Caco-2 (cell line): ENCODE measurements around the gene FBXW12. TPM values are rescaled to one million over a fixed set of nuclear protein-coding genes. Genes with fewer than 3 reads are reported as not detected.
A peak's percentile ranks its signal among the peaks of the same experiment; 100 is the strongest.

Source experiments
- BruUV-seq: library from RNA; stranded (reverse); fragments of 400-500 nt; replicated peaks from 2 replicates; lab custom pipeline; 2021; lab: Mats Ljungman, UMichigan
- CTCF ChIA-PET: fragments of 300-600 bp; sonication (Branson Sonifier 250); formaldehyde crosslinking; loops from one replicate; lab custom pipeline; 2022; ENCODE audit warnings: antibody characterized with exemption; lab: Charles Lee
- POLR2A ChIA-PET: fragments of 300-600 bp; sonication (Branson Sonifier 250); formaldehyde crosslinking; loops from one replicate; lab custom pipeline; 2022; ENCODE audit warnings: antibody characterized with exemption; lab: Charles Lee
- DNase-seq, 2 experiments: peaks; one replicate each; pipeline versions ENCODE4 v3.0.0 to v3.0.0-alpha.2; 2020 to 2022
- H3K27me3 ChIP-seq: replicated peaks from 2 replicates; pipeline ENCODE4 v1.6.0; 2011; ENCODE audit warnings: low read length; ENCODE audit not compliant: control insufficient read depth, insufficient read depth
- H3K36me3 ChIP-seq: 2 replicates; pipeline ENCODE4 v1.5.1; 2011; ENCODE audit warnings: low read length; ENCODE audit not compliant: control insufficient read depth, insufficient read depth
- H3K4me1 ChIP-seq: fragments of 250-450 bp; sonication (Bioruptor Pico); 2 replicates; pipeline ENCODE4 v1.5.1; 2020; ENCODE audit warnings: mild to moderate bottlenecking
- H3K4me3 ChIP-seq: 2 replicates; pipeline ENCODE4 v1.5.1; 2011; ENCODE audit warnings: low read depth, mild to moderate bottlenecking, control low read depth, low read length
- H3K9me3 ChIP-seq: fragments of 250-450 bp; sonication (Bioruptor Pico); 2 replicates; pipeline ENCODE4 v1.5.1; 2020; ENCODE audit warnings: mild to moderate bottlenecking, moderate library complexity
- H3K27ac Mint-ChIP-seq: one replicate; pipeline ENCODE4 v1.8.0; 2022; ENCODE audit warnings: mixed read lengths; ENCODE audit not compliant: unreplicated experiment
- H3K27me3 Mint-ChIP-seq: one replicate; pipeline ENCODE4 v1.8.0; 2022; ENCODE audit warnings: mixed read lengths; ENCODE audit not compliant: insufficient read depth, unreplicated experiment
- H3K36me3 Mint-ChIP-seq: one replicate; pipeline ENCODE4 v1.8.0; 2022; ENCODE audit warnings: mild to moderate bottlenecking, mixed read lengths; ENCODE audit not compliant: insufficient read depth, unreplicated experiment
- H3K4me1 Mint-ChIP-seq: one replicate; pipeline ENCODE4 v1.8.0; 2022; ENCODE audit warnings: low read depth, mixed read lengths; ENCODE audit not compliant: unreplicated experiment
- H3K4me3 Mint-ChIP-seq: one replicate; pipeline ENCODE4 v1.8.0; 2022; ENCODE audit warnings: mild to moderate bottlenecking, moderate library complexity, mixed read lengths; ENCODE audit not compliant: unreplicated experiment
- H3K9me3 Mint-ChIP-seq: one replicate; pipeline ENCODE4 v1.8.0; 2022; ENCODE audit warnings: mixed read lengths; ENCODE audit not compliant: unreplicated experiment
- CTCF ChIP-seq, 2 experiments: fragments of 200-600 bp in 1 of 2; IDR thresholded peaks; 1 replicate in 1 of 2; 2 replicates in 1 of 2; pipeline versions ENCODE4 v1.5.1 to v1.8.0; 2011 to 2022; ENCODE audit warnings: antibody characterized with exemption in 1 of 2, control low read depth in 1 of 2, inconsistent platforms in 1 of 2, low read depth in 1 of 2, low read length in 1 of 2, mild to moderate bottlenecking in 1 of 2, moderate library complexity in 1 of 2; ENCODE audit not compliant: insufficient read depth in 1 of 2, severe bottlenecking in 1 of 2, unreplicated experiment in 1 of 2
- intact Hi-C: fragments of 100-400 bp; cut with micrococcal nuclease; formaldehyde crosslinking; loops from one replicate; pipeline ENCODE4 v1.10.0; 2022; ENCODE audit not compliant: unreplicated experiment
- total RNA-seq: library from RNA; stranded (reverse); gene quantifications from 2 replicates; pipeline ENCODE4 v1.2.3, GENCODE V29; 2022

The FBXW12 gene
- total RNA-seq, 1 experiment from 2014 or later: 1.7 TPM

- no peak overlapping the region for H3K4me3 Mint-ChIP-seq
- CTCF ChIA-PET: no interaction called here
- peaks cover 3% of the 10 kb centered on the region; the same call in 1 of the 2 replicates for H3K4me1 ChIP-seq
- no peak overlapping the region for H3K27ac Mint-ChIP-seq
- intact Hi-C loops: no loop called here
- no peaks in the 10 kb centered on the region for H3K27me3 Mint-ChIP-seq
- H3K36me3 Mint-ChIP-seq: no peaks in the 10 kb centered on the region
- TF ChIP-seq CTCF (IDR thresholded peaks at IDR 0.05; ENCODE audit: insufficient read depth in 1 of 2, low read depth in 1 of 2, low read length in 1 of 2, severe bottlenecking in 1 of 2, unreplicated experiment in 1 of 2): no peak
- BruUV-seq: no TSS peak
- H3K9me3 Mint-ChIP-seq: peaks cover 14% of the 10 kb centered on the region
- H3K4me1 Mint-ChIP-seq: no peaks in the 10 kb centered on the region
- no peak for DNase-seq
- POLR2A ChIA-PET: no interaction called here
- H3K9me3 ChIP-seq: peaks cover 4% of the 10 kb centered on the region; the same call in 1 of the 2 replicates
- H3K36me3 ChIP-seq: no peaks in the 10 kb centered on the region
- H3K27me3 ChIP-seq: no peaks in the 10 kb centered on the region
- H3K4me3 ChIP-seq: no peak overlapping the region
These were observed 16.9 kb downstream of the FBXW12 start for GRCh38 chr3:48388966-48389365.

GRCh38 chr3:48394391-48394790 lies 22.4 kb downstream of the FBXW12 start:
- no peaks in the 10 kb centered on the region for H3K9me3 Mint-ChIP-seq
- Histone ChIP-seq H3K27me3 (no peaks in the 10 kb centered on the region), H3K9me3 (no peaks in the 10 kb centered on the region), H3K4me3 (no peak overlapping the region), H3K36me3 (no peaks in the 10 kb centered on the region), H3K4me1 (no peaks in the 10 kb centered on the region)
- no TSS peak for BruUV-seq
- no peak overlapping the region for H3K27ac Mint-ChIP-seq
- H3K4me3 Mint-ChIP-seq: no peak overlapping the region
- H3K36me3 Mint-ChIP-seq: peaks cover 7% of the 10 kb centered on the region
- no peaks in the 10 kb centered on the region for H3K27me3 Mint-ChIP-seq
- CTCF ChIA-PET: interaction anchor here (1.2 to 1.3 kb wide), 2 partner anchors 42 to 121 kb away, joined by 3 read pairs; no protein-coding TSS in a partner anchor
- H3K4me1 Mint-ChIP-seq: peaks cover under 1% of the 10 kb centered on the region
- DNase-seq: no peak
- intact Hi-C loops: loop anchor here (5.0 kb wide), 1 partner anchor 92 kb away; the partner anchor contains the start of gene NME6
- TF ChIP-seq CTCF (IDR thresholded peaks at IDR 0.05; ENCODE audit: insufficient read depth in 1 of 2, low read depth in 1 of 2, low read length in 1 of 2, severe bottlenecking in 1 of 2, unreplicated experiment in 1 of 2): no peak
- POLR2A ChIA-PET: no interaction called here

GRCh38 chr3:48395714-48396113 lies 23.7 kb downstream of the FBXW12 start:
- H3K36me3 ChIP-seq: no peaks in the 10 kb centered on the region; the same call in 1 of the 2 replicates
- DNase-seq: no peak
- peaks cover 11% of the 10 kb centered on the region for H3K4me1 Mint-ChIP-seq
- no peaks in the 10 kb centered on the region for H3K27me3 Mint-ChIP-seq
- H3K27ac Mint-ChIP-seq: peak overlapping the region; percentile 7
- TF ChIP-seq CTCF (IDR thresholded peaks at IDR 0.05; ENCODE audit: insufficient read depth in 1 of 2, low read depth in 1 of 2, low read length in 1 of 2, severe bottlenecking in 1 of 2, unreplicated experiment in 1 of 2): no peak
- H3K4me3 ChIP-seq: no peak overlapping the region
- no peaks in the 10 kb centered on the region for H3K4me1 ChIP-seq
- H3K36me3 Mint-ChIP-seq: peaks cover 13% of the 10 kb centered on the region
- intact Hi-C loops: no loop called here
- H3K27me3 ChIP-seq: no peaks in the 10 kb centered on the region
- no TSS peak for BruUV-seq
- no peaks in the 10 kb centered on the region for H3K9me3 ChIP-seq
- no peaks in the 10 kb centered on the region for H3K9me3 Mint-ChIP-seq
- CTCF ChIA-PET: no interaction called here
- no peak overlapping the region for H3K4me3 Mint-ChIP-seq
- POLR2A ChIA-PET: no interaction called here
